ENCODE measurements around the gene PPP1R14C. TPM values are rescaled to one million over a fixed set of nuclear protein-coding genes. Genes with fewer than 3 reads are reported as not detected.

The PPP1R14C gene
- total and polyA plus RNA-seq, 2 experiments from 2014 or later, result 1.1 to 1.4 TPM

GRCh38 chr6:150224820-150225219 is 82.0 kb downstream of the PPP1R14C start:
- Histone ChIP-seq H3K4me2 (peak overlapping the region; percentile 66), H3K9me2 (ENCODE audit: insufficient read depth) (no peaks in the 10 kb centered on the region), H3K27ac (ENCODE audit: low read depth) (no peak overlapping the region), H3F3A (replicated peaks; ENCODE audit: low read depth) (no peaks in the 10 kb centered on the region), H2AFZ (no peak overlapping the region), H3K4me1 (ENCODE audit: insufficient read depth) (peaks cover 38% of the 10 kb centered on the region), H3K79me2 (replicated peaks; ENCODE audit: insufficient read depth) (no peaks in the 10 kb centered on the region), H3K36me3 (ENCODE audit: insufficient read depth) (no peaks in the 10 kb centered on the region), H3K27me3 (ENCODE audit: insufficient read depth) (peaks cover 20% of the 10 kb centered on the region), H4K20me1 (replicated peaks; ENCODE audit: insufficient read depth) (no peaks in the 10 kb centered on the region), H3K4me3 (no peak overlapping the region)
- H3K4me3 Mint-ChIP-seq, result no peak overlapping the region
- TF ChIP-seq NANOG (IDR thresholded peaks at IDR 0.05; ENCODE audit: borderline replicate concordance) (no peak), ZNF462 (CRISPR knock-in tag; IDR thresholded peaks at IDR 0.05) (no peak), REST (IDR thresholded peaks at IDR 0.05; ENCODE audit: unreplicated experiment) (no peak), CTCF (conservative IDR thresholded peaks at IDR 0.05; ENCODE audit: low read depth in 2 of 2) (peak in 1 of 2 experiments; percentile 29; a peak in 2 of 4 replicates), EZH2 (IDR thresholded peaks at IDR 0.05; ENCODE audit: low read depth, unreplicated experiment) (no peak), ETS1 (IDR thresholded peaks at IDR 0.05) (no peak), ZNF331 (CRISPR knock-in tag; IDR thresholded peaks at IDR 0.05; ENCODE audit: low read depth) (no peak), CREB1 (CRISPR knock-in tag; IDR thresholded peaks at IDR 0.05; ENCODE audit: low read depth) (no peak), EZH2phosphoT487 (IDR thresholded peaks at IDR 0.05; ENCODE audit: unreplicated experiment) (no peak)
- peak; percentile 79 for ATAC-seq
- H3K27ac Mint-ChIP-seq, result no peak overlapping the region
- DNase-seq (ENCODE audit: low spot score), result peak; percentile 44
- no peaks in the 10 kb centered on the region for H3K36me3 Mint-ChIP-seq (ENCODE audit: low read depth)
- H3K27me3 Mint-ChIP-seq (ENCODE audit: insufficient read depth, low read depth, poor library complexity), result peaks cover 7% of the 10 kb centered on the region
- no peaks in the 10 kb centered on the region for H3K9me3 Mint-ChIP-seq
- H3K4me1 Mint-ChIP-seq, result peaks cover 45% of the 10 kb centered on the region
